Activated CD4-positive, CD25-positive, alpha-beta regulatory T cell treated with anti-CD3 and anti-CD28 coated beads, Interleukin-2, amount 50 U/mL, for 24 hours (primary cell): ENCODE data around the gene GRK3.
A peak's percentile ranks its signal among the peaks of the same experiment; 100 is the strongest.
"Not testable (repeated sequence)": the region's sequence is repeated elsewhere in the genome, so short reads cannot be mapped to it uniquely, and the experiment has no call there.

ENCODE experiments used
- ATAC-seq, 2 donors: fragments of 150-1000 bp; cut with Tn5 transposase; one replicate each; pipeline ENCODE4 v1.10.0; 2021; ENCODE audit warnings: mild to moderate bottlenecking in 1 of 2, moderate library complexity in 1 of 2

Gene GRK3

DNA sequence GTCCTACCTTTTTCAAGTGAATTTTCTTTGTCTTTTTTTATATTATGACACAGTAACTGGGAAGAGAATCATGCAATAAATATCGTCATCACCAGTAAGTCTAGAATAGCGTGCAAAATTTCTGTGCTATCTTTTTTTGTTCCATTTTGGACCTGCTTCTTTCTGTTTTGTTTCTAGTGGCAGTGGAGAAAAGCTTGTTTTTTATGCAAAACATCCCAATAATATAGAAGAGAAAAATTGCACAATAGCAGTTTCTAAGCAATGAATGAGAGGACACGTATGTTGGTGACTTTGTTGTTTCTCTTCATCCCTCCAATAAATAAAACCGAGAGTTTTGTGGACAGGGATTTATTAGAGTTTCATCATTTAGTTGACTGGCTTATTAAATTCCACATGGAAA is 10.3 kb downstream of the GRK3 start:
- no peak for ATAC-seq

GRCh38 chr22:25575674-25576392 is 11.4 kb downstream of the GRK3 start:
- ATAC-seq: not testable (repeated sequence)

- not testable (repeated sequence) for ATAC-seq
Observed at GRCh38 chr22:25581452-25581851, 17.0 kb downstream of the GRK3 start.

GRCh38 chr22:25582946-25583345 is 18.5 kb downstream of the GRK3 start:
- no peak for ATAC-seq

DNA sequence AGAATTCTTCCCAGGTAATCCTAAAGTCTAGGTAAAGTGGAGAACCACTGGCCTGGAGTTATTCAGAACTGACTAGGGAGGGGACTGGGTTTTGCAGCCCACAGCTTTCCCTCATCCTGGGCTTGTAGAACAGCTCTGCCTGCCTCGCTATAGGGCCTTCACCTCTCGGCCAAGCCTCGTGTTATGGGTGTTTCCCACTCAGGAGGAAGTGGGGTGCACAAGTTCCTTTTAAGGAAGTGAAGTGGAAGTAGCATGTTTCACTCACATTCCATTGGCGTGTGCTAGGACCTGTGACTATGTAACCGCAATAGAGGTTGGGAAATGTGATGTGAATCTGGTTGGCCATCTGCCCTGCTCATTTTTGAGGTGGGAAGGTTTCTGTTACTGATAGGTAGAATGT is 20.5 kb downstream of the GRK3 start:
- not testable (repeated sequence) for ATAC-seq

GRCh38 chr22:25589664-25590063 is 25.2 kb downstream of the GRK3 start:
- not testable (repeated sequence) for ATAC-seq

DNA sequence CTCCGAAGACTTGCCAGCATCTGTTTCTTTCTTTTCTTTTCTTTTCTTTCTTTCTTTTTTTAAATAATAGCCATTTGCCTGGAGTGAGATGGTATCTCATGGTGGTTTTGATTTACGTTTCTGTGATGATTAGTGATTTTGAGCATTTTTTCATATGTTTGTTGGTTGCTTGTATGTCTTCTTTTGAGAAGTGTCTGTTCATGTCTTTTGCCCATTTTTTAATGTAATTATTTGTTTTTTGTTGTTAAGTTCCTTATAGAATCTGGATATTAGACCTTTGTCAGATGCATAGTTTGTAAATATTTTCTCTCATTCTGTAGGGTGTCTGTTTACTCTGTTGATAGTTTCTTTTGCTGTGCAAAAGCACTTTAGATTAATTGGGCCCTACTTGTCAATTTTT is 28.8 kb downstream of the GRK3 start:
- not testable (repeated sequence) for ATAC-seq

DNA sequence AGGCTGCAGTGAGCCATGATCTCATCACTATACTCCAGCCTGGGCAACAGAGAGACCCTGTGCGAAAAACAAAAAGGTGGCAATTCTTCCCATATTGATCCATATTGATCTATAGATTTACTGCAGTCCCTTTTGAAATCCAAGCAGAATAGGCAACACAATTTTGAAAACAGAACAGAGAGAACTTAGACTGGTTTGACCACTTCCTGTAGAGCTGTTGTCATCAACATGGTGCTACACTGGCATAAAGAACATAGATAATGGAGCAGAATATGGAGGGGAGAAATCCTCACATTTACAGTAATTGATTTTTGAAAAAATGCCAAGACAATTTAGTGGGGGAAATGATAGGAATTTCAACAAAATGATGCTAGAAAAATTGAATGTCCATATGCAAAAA is 34.1 kb downstream of the GRK3 start:
- ATAC-seq: no peak

DNA sequence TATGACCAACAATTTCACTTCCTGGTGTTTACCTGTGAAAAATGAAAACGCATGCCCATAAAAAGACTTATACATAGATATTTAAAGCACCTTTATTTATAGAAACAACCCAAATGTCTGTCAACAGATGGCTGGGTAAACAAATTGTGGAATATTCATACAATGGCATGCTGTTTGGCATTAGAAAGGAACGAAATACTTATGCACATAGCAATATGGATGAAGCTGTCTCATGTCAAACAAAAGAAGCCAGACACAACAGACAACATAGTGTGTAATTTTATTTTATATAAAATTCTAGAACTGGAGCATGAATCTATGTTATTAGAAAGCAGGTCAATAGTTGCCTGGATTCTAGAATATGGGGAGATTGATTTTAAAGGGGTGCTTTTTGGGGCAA is 38.0 kb downstream of the GRK3 start:
- no peak for ATAC-seq

- no peak for ATAC-seq
Observed at GRCh38 chr22:25602916-25603315, 38.4 kb downstream of the GRK3 start.

GRCh38 chr22:25605146-25605545 is 40.7 kb downstream of the GRK3 start:
- not testable (repeated sequence) for ATAC-seq

GRCh38 chr22:25605565-25605964 is 41.1 kb downstream of the GRK3 start:
- not testable (repeated sequence) for ATAC-seq

GRCh38 chr22:25611284-25611683 is 46.8 kb downstream of the GRK3 start:
- not testable (repeated sequence) for ATAC-seq

GRCh38 chr22:25613131-25613530 is 48.7 kb downstream of the GRK3 start:
- not testable (repeated sequence) for ATAC-seq

DNA sequence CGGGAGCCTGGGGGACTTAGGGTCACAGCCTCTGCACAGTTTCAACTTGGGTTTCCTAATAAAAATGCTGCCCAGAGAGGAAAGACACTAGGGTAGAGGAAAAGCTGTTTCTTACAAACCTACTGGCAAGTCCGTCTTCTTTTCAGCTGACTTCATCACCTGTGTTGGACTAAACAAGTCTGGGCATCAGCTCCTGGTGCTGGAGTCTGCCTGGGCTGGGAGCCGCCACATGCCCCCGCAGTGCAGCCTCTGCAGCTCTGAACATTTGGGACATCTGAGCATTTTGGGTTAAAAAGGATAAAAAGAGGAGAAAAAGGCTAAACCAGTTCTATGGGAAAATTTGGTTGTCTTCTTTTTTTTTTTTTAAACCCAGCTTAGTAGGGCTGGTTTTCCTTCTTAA is 49.1 kb downstream of the GRK3 start:
- ATAC-seq: not testable (repeated sequence)

DNA sequence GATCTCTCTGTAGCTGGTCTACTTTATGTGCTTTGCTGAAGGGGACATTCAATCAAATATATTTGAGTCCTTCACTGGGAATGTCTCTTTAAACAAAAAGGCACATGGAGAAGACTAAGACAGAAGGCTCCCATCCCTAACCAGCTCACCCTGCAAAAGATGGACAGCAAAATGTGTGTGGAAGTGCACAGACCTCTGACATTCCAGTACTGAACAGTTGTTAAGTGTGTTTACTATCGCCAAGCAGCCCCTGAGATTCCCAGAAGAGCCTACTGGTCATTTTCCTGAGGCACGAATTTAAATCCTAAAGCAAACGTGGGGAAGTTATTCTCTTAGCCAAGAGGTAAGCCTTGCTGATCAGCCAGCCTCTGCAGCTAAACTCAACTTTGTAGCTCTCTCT is 50.3 kb downstream of the GRK3 start:
- ATAC-seq: not testable (repeated sequence)

GRCh38 chr22:25621986-25622385 is 57.5 kb downstream of the GRK3 start:
- no peak for ATAC-seq

DNA sequence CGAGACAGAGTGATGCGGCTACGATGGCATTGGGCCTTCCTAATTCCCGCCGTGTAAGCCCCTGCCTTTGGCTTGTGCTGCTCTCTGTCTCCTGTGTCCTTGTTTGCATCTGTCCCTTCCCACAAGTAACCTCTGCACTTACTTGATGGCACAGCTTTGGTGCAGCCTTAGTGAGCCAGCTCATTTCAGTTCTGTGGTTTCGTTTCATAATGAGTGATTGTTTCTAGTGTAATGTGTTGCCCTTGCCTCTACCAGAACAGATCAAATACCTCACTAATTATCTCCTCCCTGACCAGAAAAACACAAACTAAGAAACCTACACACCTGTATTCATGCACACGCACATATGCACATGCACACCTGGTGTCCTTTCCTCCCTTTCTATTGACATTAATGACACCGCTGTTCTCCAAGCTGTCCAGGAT is 58.8 kb downstream of the GRK3 start:
- ATAC-seq: peak; percentile 91 to 95

DNA sequence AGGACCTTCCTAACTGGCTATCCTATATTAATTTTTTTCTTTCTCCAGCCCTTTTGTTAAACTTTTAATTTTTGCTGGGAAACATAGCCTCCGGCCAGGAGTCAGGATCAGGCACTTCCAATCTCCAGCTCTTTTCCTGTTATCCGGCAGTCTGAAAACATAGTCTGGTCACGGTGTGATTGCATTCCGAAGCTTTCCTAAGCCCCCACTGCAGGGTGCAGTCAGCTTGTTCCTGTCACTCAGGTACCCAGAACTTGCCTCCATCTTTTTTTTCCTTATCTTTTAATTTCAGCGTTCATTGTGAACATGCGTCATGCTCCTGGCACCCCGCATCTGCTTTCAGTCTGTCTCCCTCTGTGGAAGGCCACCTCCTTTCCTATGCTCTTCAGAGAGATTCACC is 59.4 kb downstream of the GRK3 start:
- no peak for ATAC-seq

GRCh38 chr22:25624476-25624875 is 60.0 kb downstream of the GRK3 start:
- peak in 1 of 2 donors; percentile 10 for ATAC-seq

- ATAC-seq: not testable (repeated sequence)
Observed at GRCh38 chr22:25625747-25626623, 61.5 kb downstream of the GRK3 start.

DNA sequence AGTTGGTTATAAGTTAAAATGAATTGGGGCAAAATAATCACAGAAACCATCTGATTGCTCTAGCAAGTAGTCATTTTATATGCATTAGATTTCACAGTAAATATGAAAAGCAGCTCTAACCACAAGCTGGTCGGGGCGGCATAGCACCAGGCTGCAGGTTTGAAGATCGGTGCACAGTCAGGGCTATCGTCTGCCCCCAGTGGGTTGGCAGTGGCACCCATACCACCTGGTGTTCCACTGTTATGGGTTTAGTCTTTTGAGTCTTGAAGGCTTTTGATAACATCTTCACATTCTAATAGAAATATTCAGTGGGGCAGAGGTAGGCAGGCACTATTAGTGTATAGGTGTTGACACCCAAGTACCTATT is 62.1 kb downstream of the GRK3 start:
- no peak for ATAC-seq

DNA sequence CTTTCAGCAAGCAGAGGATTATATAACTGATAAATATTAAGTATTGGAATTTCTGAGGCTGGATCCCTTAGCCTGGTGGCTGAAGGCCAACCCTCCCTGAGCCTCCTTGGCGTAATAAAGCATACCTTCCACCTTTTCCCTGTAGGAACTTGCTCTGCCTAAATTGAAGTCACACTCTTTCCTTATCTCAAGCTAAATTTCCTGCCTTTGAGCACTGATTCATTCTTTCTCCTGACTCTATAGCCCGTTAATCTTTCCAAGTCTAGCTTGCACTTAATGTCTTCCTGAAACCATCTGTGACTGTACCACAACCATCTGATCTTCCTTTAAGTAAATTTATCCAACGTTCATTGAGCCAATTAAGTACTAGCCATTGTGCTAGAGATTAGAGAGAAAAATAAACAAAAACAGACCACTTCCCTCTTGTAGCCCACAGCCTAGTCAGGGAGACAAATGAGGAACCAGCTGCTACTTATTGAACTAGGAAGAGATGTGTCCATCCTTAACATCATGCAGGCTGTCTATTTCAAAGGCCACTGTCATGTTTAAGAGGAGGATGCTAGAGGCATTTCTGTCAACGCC is 62.9 kb downstream of the GRK3 start:
- ATAC-seq: no peak

DNA sequence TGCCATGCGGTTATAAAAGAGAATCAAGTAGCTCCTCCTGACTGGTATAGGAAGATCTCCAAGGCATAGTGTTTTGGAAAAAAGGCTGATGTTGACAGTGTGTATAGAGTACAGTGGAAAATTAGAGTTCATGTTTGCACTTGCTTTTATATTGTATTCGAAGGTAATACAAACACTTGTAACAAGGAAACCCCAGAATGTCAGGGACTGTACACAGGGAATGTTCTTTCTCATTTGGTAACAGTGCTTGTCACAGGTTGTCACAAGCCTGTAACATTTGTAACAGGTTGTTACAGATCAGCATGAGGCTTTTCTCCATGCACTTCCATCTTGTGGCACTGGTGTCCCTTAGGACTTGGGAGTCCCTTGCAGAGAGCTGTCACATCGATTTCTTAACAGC is 64.0 kb downstream of the GRK3 start:
- no peak for ATAC-seq
